GM19238 (cell line): ENCODE measurements around the gene ATP4B.

ENCODE experiments used
- DNase-seq: peaks from one replicate; pipeline ENCODE4 v3.0.0; 2011; ENCODE audit warnings: low spot score; ENCODE audit not compliant: insufficient read length

Gene ATP4B

DNA sequence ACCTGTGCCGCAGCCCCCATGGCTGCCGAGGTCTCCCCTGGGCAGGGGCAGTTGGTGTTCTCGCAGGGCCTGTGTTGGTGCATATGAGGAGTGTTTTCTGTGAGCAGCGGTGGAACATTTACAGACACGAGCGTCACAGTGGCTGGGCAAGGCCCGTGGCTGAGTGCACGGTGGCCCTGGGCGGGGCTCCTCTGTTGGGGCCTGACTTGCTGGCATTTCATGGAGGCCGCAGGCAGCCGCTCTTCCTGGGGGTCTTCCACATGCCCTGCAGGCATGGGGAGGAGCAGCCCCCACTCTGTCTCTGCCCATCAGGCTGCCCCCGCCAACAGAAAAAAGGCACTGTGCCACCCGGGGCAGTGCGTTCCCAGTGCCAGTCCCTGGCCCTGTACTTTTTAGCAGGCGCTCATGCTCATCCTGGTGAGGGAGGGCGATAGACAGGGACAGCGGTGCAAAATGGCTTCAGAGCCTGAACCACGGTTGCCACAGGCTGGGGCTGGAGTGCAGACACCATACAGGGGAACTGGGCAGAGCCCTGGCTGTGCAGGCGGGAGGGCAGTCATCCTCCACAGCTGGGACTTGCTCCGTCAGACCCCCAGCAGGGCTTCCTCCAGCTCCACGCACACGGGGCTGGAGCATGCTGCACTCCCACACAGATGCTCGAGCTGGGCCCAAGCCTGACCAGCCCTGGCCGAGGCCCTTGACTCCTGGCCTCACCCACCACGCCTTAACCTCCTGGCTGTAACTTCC, 49.9 kb downstream of the ATP4B start:
- DNase-seq, result no peak

DNA sequence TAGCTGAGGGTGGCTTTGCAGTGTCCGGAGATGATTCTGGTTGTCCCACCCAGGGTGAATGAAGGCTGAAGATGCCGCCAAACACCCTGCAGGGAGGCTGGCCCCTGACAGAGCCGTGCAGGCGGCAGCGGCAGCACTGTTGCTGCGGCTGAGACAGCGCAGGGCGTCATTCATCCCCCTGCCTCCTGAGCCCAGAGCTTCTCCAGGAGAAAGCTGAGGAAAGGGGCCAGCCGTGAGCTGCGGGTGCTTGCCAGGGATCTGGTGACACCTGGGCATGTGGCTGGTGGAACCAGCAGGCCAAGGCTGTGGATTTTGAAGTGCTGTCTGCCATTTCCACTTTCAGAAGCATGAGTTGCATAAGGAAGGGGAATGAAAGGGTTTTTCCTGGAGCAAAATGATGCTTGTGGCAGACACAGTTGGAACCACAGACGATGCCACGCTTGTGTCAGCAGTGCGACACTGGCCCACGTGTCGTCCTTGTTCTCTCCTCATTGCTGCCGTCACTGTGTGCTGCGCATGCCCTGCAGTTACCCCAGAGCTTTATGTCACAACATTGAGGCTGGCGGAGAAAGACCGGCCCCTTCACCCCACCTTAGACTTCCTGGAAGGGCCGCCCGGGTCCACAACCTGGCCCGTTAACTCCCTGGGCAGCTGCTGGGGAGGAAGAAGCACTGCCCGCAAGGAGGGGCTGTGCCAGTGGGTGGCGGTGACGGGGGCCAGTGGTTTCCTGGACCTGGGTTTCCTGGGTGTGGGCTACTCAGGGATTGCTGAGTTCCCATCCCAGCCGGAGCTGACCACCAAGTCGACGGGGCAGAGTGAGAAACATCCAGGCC, 50.7 kb downstream of the ATP4B start:
- DNase-seq, result no peak

DNA sequence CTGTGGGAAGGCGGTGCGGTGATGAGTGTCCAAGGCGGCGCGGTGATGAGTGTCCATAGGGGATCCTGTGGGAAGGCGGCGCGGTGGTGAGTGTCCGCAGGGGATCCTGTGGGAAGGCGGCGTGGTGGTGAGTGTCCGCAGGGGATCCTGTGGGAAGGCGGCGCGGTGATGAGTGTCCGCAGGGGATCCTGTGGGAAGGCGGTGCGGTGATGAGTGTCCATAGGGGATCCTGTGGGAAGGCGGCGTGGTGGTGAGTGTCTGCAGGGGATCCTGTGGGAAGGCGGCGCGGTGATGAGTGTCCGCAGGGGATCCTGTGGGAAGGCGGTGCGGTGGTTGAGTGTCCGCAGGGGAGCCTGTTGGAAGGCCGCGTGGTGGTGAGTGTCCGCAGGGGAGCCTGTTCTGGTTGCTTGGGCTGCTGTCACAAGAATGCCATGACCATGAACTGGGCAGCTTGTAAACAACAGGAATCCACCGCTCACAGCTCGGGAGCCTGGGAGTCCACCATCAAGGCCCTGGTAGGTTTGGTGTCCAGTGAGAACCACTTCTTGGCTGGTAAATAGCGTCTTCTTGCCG, 52.0 kb downstream of the ATP4B start:
- DNase-seq, result no peak

DNA sequence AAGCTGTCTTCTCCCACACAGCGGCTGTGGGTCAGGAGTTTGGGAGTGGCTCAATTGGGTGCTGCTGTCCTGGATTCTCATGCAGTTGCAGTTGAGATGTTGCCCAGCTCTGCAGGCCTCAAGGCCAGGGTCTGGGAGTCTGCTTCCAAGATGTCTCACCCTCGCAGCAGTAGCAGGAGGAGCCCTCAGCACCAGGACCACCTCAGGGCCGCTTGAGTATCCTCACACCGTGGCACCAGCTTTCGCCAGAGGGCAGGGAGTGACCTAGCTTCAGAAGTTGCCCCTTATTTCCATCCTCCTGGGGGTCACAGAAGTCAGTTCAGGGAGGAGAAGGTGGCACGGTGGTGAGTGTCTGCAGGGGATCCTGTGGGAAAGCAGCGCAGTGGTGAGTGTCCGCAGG, 52.5 kb downstream of the ATP4B start:
- DNase-seq, result no peak

DNA sequence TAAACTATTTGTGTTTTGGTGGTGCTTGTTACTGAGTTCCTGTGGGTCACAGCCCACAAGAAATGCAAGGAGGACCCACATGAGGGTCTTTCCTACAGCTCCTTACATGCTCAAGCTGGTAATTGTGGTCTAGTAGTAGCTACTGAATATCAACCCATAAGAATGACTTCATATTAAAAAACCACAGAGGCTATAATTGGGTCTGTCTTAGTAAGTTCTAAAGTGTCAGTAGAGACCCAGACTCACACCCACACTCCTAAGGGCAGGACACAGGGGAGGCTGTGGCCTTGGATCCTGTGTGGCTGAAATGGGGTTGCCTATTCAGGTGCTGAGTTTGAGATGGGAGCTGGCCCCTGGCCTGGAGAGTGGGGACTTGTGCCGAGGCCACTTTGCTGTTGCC, 53.8 kb downstream of the ATP4B start:
- DNase-seq, result no peak

DNA sequence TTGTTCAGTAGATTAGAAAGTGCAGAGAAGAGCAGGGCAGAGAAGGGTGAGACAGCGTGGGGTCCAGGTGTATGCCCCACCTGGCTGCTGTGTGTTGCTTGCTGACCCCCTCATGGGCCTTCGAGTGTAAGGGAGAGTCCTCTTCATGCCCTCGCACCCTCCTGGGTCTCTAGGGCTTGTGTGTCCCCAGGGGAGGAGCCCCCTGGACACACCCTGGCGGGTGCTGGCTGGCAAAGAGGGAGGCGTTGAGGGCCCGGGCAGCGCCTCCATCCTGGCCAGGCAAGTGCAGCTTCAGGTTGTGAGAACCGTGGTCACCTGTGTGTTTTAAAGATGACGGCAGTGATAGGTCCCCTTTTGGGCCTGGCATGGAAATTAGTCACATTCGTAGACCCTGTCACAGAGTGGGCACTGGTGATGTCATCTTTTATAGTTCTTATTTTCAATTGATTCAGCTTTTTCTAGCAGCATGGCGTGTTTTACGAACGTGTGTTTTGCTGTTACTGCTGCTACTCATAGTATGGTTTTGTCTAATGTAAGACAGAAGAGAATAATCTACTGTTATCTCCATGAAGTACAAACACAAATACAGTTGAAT, 54.8 kb downstream of the ATP4B start:
- no peak for DNase-seq

DNA sequence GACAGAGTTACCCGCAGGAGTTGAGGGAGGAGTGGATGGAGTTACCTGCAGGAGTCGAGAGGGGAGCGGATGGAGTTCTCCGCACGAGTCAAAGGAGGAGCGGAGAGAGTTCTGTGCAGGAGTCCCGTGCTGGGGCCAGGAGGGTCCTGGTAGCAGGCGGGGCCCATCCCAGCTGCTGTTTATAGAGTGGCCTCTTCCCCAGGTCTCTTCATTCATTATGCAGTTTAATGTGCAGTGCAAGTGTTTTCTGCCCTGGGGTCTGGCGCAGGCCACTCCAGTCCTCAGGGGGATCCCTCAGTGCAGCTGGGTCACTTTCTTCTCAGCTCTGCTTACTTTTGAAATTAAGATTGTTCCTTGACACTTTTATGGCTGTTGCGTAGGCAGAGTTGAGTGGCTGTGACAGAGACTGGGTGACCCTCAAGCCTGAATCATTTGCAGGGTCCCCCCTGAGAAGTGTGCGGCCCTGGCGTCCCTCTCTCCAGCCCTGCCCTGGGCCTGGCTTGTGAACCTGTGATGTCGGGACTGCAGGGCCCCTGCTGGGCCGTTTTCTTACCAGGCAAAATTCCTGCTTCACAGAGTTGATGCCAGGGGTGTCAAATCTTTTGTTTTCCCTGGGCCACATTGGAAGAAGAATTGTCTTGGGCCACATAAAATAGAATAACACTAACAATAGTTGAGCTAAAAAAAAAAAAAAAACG, 55.6 kb downstream of the ATP4B start:
- DNase-seq, result no peak

DNA sequence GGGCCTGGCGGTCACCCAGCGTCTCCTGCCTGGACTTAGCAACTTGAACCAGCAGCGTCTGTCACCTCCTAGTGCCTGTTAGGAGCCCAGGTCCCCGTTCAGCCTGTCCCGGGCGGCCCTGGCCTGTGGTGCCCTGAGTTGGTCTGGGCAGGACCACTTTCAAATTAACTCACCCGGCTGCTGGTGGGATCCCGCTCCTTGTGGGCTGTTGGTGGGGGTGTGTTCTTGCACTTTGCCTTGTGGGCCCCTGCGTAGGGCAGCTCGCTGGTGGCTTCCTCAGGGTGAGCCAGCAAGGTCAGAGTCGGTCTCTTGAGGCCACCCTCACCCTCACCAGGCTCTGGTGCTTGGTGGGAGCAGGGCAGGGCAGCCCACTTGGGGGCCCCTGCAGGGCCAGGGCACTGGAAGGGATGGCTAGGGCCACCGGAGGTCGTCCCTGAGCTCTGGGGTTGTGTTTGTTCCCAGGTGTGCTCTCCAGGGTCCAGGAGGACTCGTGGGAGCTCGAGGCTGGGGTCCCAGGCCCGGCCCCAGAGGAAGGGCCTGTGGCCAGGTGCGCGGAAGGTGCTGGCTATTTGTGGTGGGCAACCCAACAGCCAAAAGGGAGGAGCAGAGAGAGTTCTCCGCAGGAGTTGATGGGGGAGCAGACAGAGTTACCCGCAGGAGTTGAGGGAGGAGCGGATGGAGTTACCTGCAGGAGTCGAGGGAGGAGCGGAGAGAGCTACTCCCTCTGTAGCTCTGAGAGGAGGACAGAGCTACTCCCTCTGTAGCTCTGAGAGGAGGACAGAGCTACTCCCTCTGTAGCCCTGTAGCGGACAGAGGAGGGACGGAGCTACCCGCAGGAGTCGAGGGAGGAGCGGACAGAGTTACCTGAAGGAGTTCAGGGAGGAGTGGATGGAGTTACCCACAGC, 56.6 kb downstream of the ATP4B start:
- DNase-seq, result no peak

DNA sequence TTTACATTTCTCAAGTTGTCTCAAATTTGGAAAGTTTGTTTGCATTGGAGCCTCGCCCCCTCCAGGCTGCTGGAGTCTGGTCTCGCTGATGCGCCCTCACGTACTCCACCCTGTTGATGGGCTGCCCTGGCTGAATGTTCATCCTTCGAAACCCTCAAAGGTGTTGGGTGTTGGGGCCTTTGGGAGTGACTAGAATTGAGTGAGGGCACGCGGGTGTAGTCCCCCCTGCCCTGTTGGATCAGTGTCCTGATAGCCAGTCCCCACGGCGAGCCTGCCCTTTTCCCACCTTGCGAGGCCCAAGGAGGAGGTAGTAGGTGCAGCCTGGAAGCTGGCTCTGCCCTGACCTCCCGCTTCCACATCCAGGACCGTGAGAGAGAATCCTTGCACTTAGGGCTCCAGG, 58.6 kb downstream of the ATP4B start:
- DNase-seq, result no peak
